Trophoblast cell (in vitro differentiated cells and primary cell): ENCODE measurements around the gene MAGI1.

Source experiments
- DNase-seq, 2 donors: peaks; one replicate each; pipeline ENCODE4 v3.0.0-alpha.2; 2016
- H2AFZ ChIP-seq: 2 replicates; pipeline ENCODE4 v1.6.1; 2013; ENCODE audit warnings: low read length, moderate library complexity, mild to moderate bottlenecking; ENCODE audit not compliant: insufficient read depth, poor library complexity
- H2AK5ac ChIP-seq: 2 replicates; pipeline ENCODE4 v1.6.1; 2013; ENCODE audit warnings: mild to moderate bottlenecking, low read length
- H2BK120ac ChIP-seq: 2 replicates; pipeline ENCODE4 v1.6.1; 2013; ENCODE audit warnings: low read length, mild to moderate bottlenecking, moderate library complexity; ENCODE audit not compliant: insufficient read depth, poor library complexity
- H2BK12ac ChIP-seq: 2 replicates; pipeline ENCODE4 v1.6.1; 2013; ENCODE audit warnings: mild to moderate bottlenecking, low read length, moderate library complexity
- H2BK5ac ChIP-seq: 2 replicates; pipeline ENCODE4 v1.6.1; 2013; ENCODE audit warnings: low read length, low read depth, moderate library complexity, mild to moderate bottlenecking; ENCODE audit not compliant: poor library complexity
- H3K14ac ChIP-seq: 2 replicates; pipeline ENCODE4 v1.6.1; 2013; ENCODE audit warnings: mild to moderate bottlenecking, low read length
- H3K18ac ChIP-seq: 2 replicates; pipeline ENCODE4 v1.6.1; 2013; ENCODE audit warnings: mild to moderate bottlenecking, low read length
- H3K23ac ChIP-seq: 2 replicates; pipeline ENCODE4 v1.6.1; 2013; ENCODE audit warnings: low read length
- H3K27ac ChIP-seq: 2 replicates; pipeline ENCODE4 v1.5.1; 2013; ENCODE audit warnings: low read depth, mild to moderate bottlenecking, inconsistent platforms, low read length, moderate library complexity
- H3K27me3 ChIP-seq: 2 replicates; pipeline ENCODE4 v1.6.1; 2013; ENCODE audit warnings: inconsistent platforms, mild to moderate bottlenecking, low read length, moderate library complexity; ENCODE audit not compliant: insufficient read depth
- H3K36me3 ChIP-seq, 2 experiments: 1 replicate in 1 of 2; 2 replicates in 1 of 2; pipeline ENCODE4 v1.6.1; 2013; ENCODE audit warnings: low read length in 2 of 2, mild to moderate bottlenecking in 2 of 2, moderate library complexity in 1 of 2; ENCODE audit not compliant: insufficient read depth in 2 of 2, control insufficient read depth in 1 of 2
- H3K4ac ChIP-seq: 2 replicates; pipeline ENCODE4 v1.6.1; 2013; ENCODE audit warnings: low read depth, mild to moderate bottlenecking, low read length, moderate library complexity
- H3K4me1 ChIP-seq, 2 experiments: 1 replicate in 1 of 2; 2 replicates in 1 of 2; pipeline ENCODE4 v1.6.1; 2013; ENCODE audit warnings: low read length in 2 of 2, mild to moderate bottlenecking in 2 of 2, moderate library complexity in 1 of 2; ENCODE audit not compliant: insufficient read depth in 2 of 2, control insufficient read depth in 1 of 2
- H3K4me2 ChIP-seq: 2 replicates; pipeline ENCODE4 v1.6.1; 2013; ENCODE audit warnings: inconsistent platforms, mild to moderate bottlenecking, low read length, moderate library complexity
- H3K4me3 ChIP-seq: 2 replicates; pipeline ENCODE4 v1.5.1; 2013; ENCODE audit warnings: mild to moderate bottlenecking, low read depth, low read length, inconsistent platforms
- H3K79me1 ChIP-seq: one replicate; pipeline ENCODE4 v1.6.1; 2013; ENCODE audit warnings: low read length
- H3K79me2 ChIP-seq: 2 replicates; pipeline ENCODE4 v1.6.1; 2013; ENCODE audit warnings: low read length, mild to moderate bottlenecking; ENCODE audit not compliant: control insufficient read depth, insufficient read depth, poor library complexity
- H3K9ac ChIP-seq: 2 replicates; pipeline ENCODE4 v1.6.1; 2013; ENCODE audit warnings: mild to moderate bottlenecking, low read length
- H3K9me3 ChIP-seq: 2 replicates; pipeline ENCODE4 v1.6.1; 2013; ENCODE audit warnings: low read depth, mild to moderate bottlenecking, control low read depth, inconsistent platforms, low read length; ENCODE audit not compliant: insufficient read depth
- H4K12ac ChIP-seq: 2 replicates; pipeline ENCODE4 v1.6.1; 2013; ENCODE audit warnings: low read depth, mild to moderate bottlenecking, low read length, moderate library complexity
- H4K8ac ChIP-seq: 2 replicates; pipeline ENCODE4 v1.6.1; 2013; ENCODE audit warnings: low read depth, mild to moderate bottlenecking, low read length, moderate library complexity
- H4K91ac ChIP-seq: one replicate; pipeline ENCODE4 v1.6.1; 2013; ENCODE audit warnings: low read depth, mild to moderate bottlenecking, low read length, moderate library complexity
- WGBS: extraction: QIAGEN DNeasy Blood & Tissue Kit; methylation state at CpG from one replicate; pipeline ENCODE4 v1.1.7; 2013; ENCODE audit warnings: missing lambda C conversion rate; ENCODE audit not compliant: insufficient read length, insufficient coverage; ENCODE audit errors: extremely low coverage; 5-methylcytosine and 5-hydroxymethylcytosine counted together

The MAGI1 gene

DNA sequence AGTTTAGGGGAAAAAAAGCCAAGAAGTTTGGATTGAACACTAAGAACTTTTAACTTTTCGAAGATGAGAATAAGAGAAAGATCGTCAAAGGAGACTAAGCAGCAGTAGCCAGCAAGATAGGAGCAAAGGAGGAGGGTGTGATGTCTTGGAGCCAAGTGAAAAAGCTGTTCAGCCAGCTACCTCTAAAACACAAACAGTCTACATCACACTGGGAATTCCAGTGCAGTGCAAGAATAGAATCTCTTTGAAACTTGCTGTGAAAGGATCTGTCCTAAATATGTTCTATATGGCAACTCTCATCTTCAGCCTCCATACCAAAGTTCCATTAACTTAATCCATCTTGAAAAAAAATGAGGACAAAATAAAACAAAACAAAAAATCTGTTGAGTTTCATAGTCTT, 541.5 kb downstream of the MAGI1 start:
- H3K18ac ChIP-seq: no peak overlapping the region
- no peak for DNase-seq
- H3K4me3 ChIP-seq: no peak overlapping the region
- H3K36me3 ChIP-seq: no peaks in the 10 kb centered on the region
- no peak overlapping the region for H3K9ac ChIP-seq
- H3K14ac ChIP-seq: no peak overlapping the region
- H3K9me3 ChIP-seq: no peaks in the 10 kb centered on the region
- no peak overlapping the region for H4K8ac ChIP-seq
- H3K4ac ChIP-seq: no peak overlapping the region
- H3K27me3 ChIP-seq: no peaks in the 10 kb centered on the region
- no peak overlapping the region for H3K27ac ChIP-seq
- H2AFZ ChIP-seq: no peak overlapping the region
- H3K79me2 ChIP-seq: no peaks in the 10 kb centered on the region
- no peak overlapping the region for H4K12ac ChIP-seq
- H3K4me1 ChIP-seq: peaks cover 0 to 2% of the 10 kb centered on the region in 2 experiments
- WGBS: no CpG with 5 or more reads among the region's 2 CpGs
- H2BK120ac ChIP-seq: no peak overlapping the region
- H2BK5ac ChIP-seq: no peak overlapping the region
- no peaks in the 10 kb centered on the region for H3K79me1 ChIP-seq
- no peak overlapping the region for H2BK12ac ChIP-seq
- no peak overlapping the region for H3K4me2 ChIP-seq
- H2AK5ac ChIP-seq: no peak overlapping the region
- no peak overlapping the region for H3K23ac ChIP-seq
- no peak overlapping the region for H4K91ac ChIP-seq

DNA sequence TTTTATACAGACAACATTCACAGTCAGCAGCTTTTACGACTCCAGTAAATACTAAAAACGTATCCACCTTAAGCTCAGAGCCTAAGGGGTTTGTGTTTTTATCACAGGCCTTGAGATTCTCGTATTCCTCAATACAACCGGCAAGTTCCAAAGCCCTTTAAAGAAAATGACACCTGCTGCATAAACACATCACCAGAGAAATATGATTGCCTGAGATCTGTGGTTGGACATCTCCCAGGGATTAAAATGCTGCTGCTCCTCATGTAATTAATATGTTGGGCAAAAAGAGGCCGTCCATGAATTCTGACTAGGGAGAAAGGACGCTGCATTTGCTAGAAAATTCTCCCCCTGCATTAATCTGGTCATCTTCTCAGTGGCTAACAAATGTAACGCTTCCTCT, 544.8 kb downstream of the MAGI1 start:
- Histone ChIP-seq H4K8ac (no peak overlapping the region), H3K14ac (no peak overlapping the region)
- WGBS: no CpG with 5 or more reads among the region's 7 CpGs

DNA sequence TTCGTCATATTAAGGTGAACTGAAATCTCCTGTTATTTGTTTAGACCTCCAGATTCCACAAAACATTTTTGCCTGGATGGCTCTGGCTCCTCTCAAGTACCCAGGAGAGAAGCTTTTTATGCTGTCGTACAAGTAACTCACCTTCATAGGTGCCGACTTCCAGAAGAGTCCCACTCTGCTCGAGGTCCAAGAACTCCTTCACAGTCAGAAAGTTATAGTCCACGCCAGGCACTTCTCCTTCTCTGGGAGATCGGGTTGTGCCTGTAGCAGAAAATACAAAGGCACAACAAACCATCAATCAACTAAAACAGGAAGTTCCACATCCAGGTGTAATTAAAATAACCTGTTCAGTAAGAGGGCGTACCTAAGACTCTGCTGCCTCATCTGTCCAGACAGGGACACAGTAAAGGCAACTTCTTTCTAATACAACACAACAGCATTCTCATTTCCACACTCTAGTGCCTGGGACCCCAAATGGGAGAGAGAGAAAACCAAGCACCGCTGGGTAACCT, 545.3 kb downstream of the MAGI1 start:
- Histone ChIP-seq H3K4me2 (no peak overlapping the region), H3K4ac (no peak overlapping the region), H3K36me3 (no peaks in the 10 kb centered on the region), H3K4me3 (no peak overlapping the region), H2BK120ac (no peak overlapping the region), H4K8ac (no peak overlapping the region), H3K27me3 (no peaks in the 10 kb centered on the region), H3K79me2 (no peaks in the 10 kb centered on the region), H2BK5ac (no peak overlapping the region), H4K91ac (no peak overlapping the region), H2AFZ (no peak overlapping the region), H2AK5ac (no peak overlapping the region), H2BK12ac (no peak overlapping the region), H4K12ac (no peak overlapping the region), H3K23ac (no peak overlapping the region), H3K14ac (no peak overlapping the region), H3K27ac (no peak overlapping the region), H3K4me1 (peaks cover 0 to 2% of the 10 kb centered on the region in 2 experiments), H3K9ac (no peak overlapping the region), H3K9me3 (no peaks in the 10 kb centered on the region), H3K79me1 (no peaks in the 10 kb centered on the region), H3K18ac (no peak overlapping the region)
- DNase-seq: no peak
- WGBS: no CpG with 5 or more reads among the region's 8 CpGs

More for the DNA sequence above, 544.8 kb downstream of the MAGI1 start:
- no peak overlapping the region for H4K12ac ChIP-seq
- H3K18ac ChIP-seq: no peak overlapping the region
- H3K4me1 ChIP-seq: peaks cover 0 to 2% of the 10 kb centered on the region in 2 experiments
- H3K36me3 ChIP-seq: no peaks in the 10 kb centered on the region
- no peak overlapping the region for H2BK12ac ChIP-seq
- no peaks in the 10 kb centered on the region for H3K79me1 ChIP-seq
- no peak overlapping the region for H2BK5ac ChIP-seq
- H3K27ac ChIP-seq: no peak overlapping the region
- no peak overlapping the region for H3K4me2 ChIP-seq
- no peaks in the 10 kb centered on the region for H3K79me2 ChIP-seq
- H3K27me3 ChIP-seq: no peaks in the 10 kb centered on the region
- H4K91ac ChIP-seq: no peak overlapping the region
- no peaks in the 10 kb centered on the region for H3K9me3 ChIP-seq
- no peak overlapping the region for H2AFZ ChIP-seq
- H3K4me3 ChIP-seq: no peak overlapping the region
- no peak overlapping the region for H3K23ac ChIP-seq
- H3K4ac ChIP-seq: no peak overlapping the region
- no peak for DNase-seq
- no peak overlapping the region for H2BK120ac ChIP-seq
- H2AK5ac ChIP-seq: no peak overlapping the region
- H3K9ac ChIP-seq: no peak overlapping the region

DNA sequence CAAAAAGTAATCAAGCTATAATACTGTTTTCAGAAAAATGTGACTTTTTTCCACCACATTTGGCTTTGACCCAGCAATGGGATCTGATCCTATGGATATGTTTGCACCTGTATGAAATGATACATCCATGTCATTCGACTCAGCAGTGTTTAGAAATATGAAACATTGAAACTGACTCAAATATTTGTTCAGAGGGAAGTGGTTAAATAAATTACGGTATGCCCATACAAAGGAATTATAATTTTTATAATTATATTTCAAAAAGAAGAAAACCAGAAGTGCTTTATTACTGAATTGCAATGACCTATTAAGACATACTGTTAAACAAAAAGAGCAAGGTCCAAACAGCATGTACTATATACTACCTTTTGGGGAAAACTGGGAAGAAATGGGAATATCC, 546.5 kb downstream of the MAGI1 start:
- Histone ChIP-seq H3K4me1 (peaks cover 0 to 2% of the 10 kb centered on the region in 2 experiments), H3K4ac (no peak overlapping the region), H2AFZ (no peak overlapping the region), H3K9me3 (no peaks in the 10 kb centered on the region), H4K91ac (no peak overlapping the region), H3K18ac (no peak overlapping the region), H4K8ac (no peak overlapping the region), H3K27ac (no peak overlapping the region), H3K4me2 (no peak overlapping the region), H4K12ac (no peak overlapping the region), H3K9ac (no peak overlapping the region), H2BK5ac (no peak overlapping the region), H2AK5ac (no peak overlapping the region), H3K79me1 (no peaks in the 10 kb centered on the region), H3K14ac (no peak overlapping the region), H3K23ac (no peak overlapping the region), H3K27me3 (no peaks in the 10 kb centered on the region), H3K79me2 (no peaks in the 10 kb centered on the region), H3K4me3 (no peak overlapping the region), H3K36me3 (no peaks in the 10 kb centered on the region), H2BK12ac (no peak overlapping the region), H2BK120ac (no peak overlapping the region)
- WGBS: no CpG with 5 or more reads among the region's 2 CpGs
- DNase-seq: no peak
